ENCODE data around the gene SGPL1. TPM values are rescaled to one million over a fixed set of nuclear protein-coding genes. Genes with fewer than 3 reads are reported as not detected.

The SGPL1 gene
- total and polyA plus RNA-seq, 2 of the 8 experiments (the other 6 are each of a cell fraction or from before 2014, with no cell fraction given): 20.5 to 51.6 TPM

GRCh38 chr10:70913893-70914240 is 98.1 kb downstream of the SGPL1 start:
- H3K79me1 ChIP-seq (ENCODE audit: low read depth, low read length): no peaks in the 10 kb centered on the region
- H2BK15ac ChIP-seq (ENCODE audit: low read length): no peak overlapping the region
- H3K36me3 ChIP-seq (ENCODE audit: control insufficient read depth in 2 of 4, insufficient read depth in 4 of 4, low read length in 3 of 4): no peaks in the 10 kb centered on the region
- no peak overlapping the region; the same call in 1 of the 2 replicates for H4K8ac ChIP-seq (ENCODE audit: extremely low read depth, insufficient read depth, low read length)
- DNase-seq (ENCODE audit: low read depth in 1 of 2, low spot score in 2 of 2) (no peak), FAIRE-seq (no peak)
- H3K56ac ChIP-seq (replicated peaks; ENCODE audit: insufficient read length, low read depth, low read length): no peak overlapping the region
- H2AK5ac ChIP-seq (ENCODE audit: low read depth, low read length): no peak overlapping the region
- H4K20me1 ChIP-seq (replicated peaks in 1 of 2; ENCODE audit: control insufficient read depth in 1 of 2, insufficient read depth in 2 of 2, low read length in 2 of 2): peaks cover 0 to 2% of the 10 kb centered on the region in 2 experiments
- ChIA-PET POLR2A (ENCODE audit: partially characterized antibody) (no interaction called here), CTCF (ENCODE audit: partially characterized antibody) (interaction anchor here (5.3 to 17.0 kb wide), 2 partner anchors 10 kb away, joined by 30 to 237 read pairs; no protein-coding TSS in a partner anchor)
- H2BK5ac ChIP-seq (ENCODE audit: low read depth, low read length): no peak overlapping the region
- peaks cover 3% of the 10 kb centered on the region; the same call in 1 of the 2 replicates for H3K23me2 ChIP-seq (ENCODE audit: low read depth, low read length)
- no peaks in the 10 kb centered on the region; a peak in 1 of 7 replicates for H3K4me1 ChIP-seq (replicated peaks in 1 of 4; ENCODE audit: control insufficient read depth in 3 of 4, insufficient read depth in 4 of 4, low read length in 3 of 4)
- no peak overlapping the region for H3K4me2 ChIP-seq (ENCODE audit: insufficient read depth in 1 of 2, low read depth in 2 of 2, low read length in 2 of 2)
- no peak overlapping the region for H2BK20ac ChIP-seq (ENCODE audit: low read length)
- H3K23ac ChIP-seq (ENCODE audit: insufficient read length): no peak overlapping the region
- H3K27me3 ChIP-seq (replicated peaks in 1 of 4; ENCODE audit: control insufficient read depth in 3 of 4, extremely low read depth in 1 of 4, insufficient read depth in 3 of 4, low read length in 3 of 4): no peaks in the 10 kb centered on the region
- H2BK120ac ChIP-seq (replicated peaks; ENCODE audit: low read depth, low read length): no peak overlapping the region
- no peaks in the 10 kb centered on the region for H3K79me2 ChIP-seq (ENCODE audit: control insufficient read depth in 1 of 2, insufficient read depth in 2 of 2, low read length in 2 of 2)
- no peak overlapping the region for H4K91ac ChIP-seq (replicated peaks; ENCODE audit: insufficient read length, low read length)
- no peak overlapping the region for H3K14ac ChIP-seq (ENCODE audit: insufficient read length)
- WGBS, 2 experiments (ENCODE audit: extremely low coverage in 1 of 2, insufficient coverage in 1 of 2, insufficient read length in 1 of 2, insufficient replicate concordance in 2 of 2, low coverage in 1 of 2, low lambda C conversion rate in 2 of 2, missing lambda C conversion rate in 1 of 2): 84% methylated on average over 3 of the region's 3 CpGs; no CpG with 5 or more reads in 1 of the 2 experiments
- no peak overlapping the region for H4K5ac ChIP-seq (ENCODE audit: insufficient read length, low read depth, low read length)
- no peak overlapping the region for H3K9ac ChIP-seq (replicated peaks in 1 of 4; ENCODE audit: extremely low read depth in 1 of 4, low read depth in 3 of 4, low read length in 3 of 4)
- H3K4me3 ChIP-seq (ENCODE audit: extremely low read depth in 1 of 4, insufficient read depth in 2 of 4, low read depth in 3 of 4, low read length in 4 of 4): no peak overlapping the region
- H2AFZ ChIP-seq (ENCODE audit: low read length): no peak overlapping the region
- H3K9me3 ChIP-seq (ENCODE audit: insufficient read depth in 2 of 2, low read depth in 1 of 2, low read length in 1 of 2): no peaks in the 10 kb centered on the region
- H3K4ac ChIP-seq (replicated peaks; ENCODE audit: insufficient read length, low read depth, low read length): no peak overlapping the region
- H3K27ac ChIP-seq (ENCODE audit: low read depth, low read length): no peak overlapping the region
- H3K18ac ChIP-seq (ENCODE audit: extremely low read depth, low read length): no peak overlapping the region
- no peak overlapping the region for H2BK12ac ChIP-seq (ENCODE audit: low read depth, low read length)
- TF ChIP-seq HDAC2 (IDR thresholded peaks at IDR 0.05; ENCODE audit: borderline replicate concordance in 1 of 2, low read depth in 2 of 2, low read length in 2 of 2): no peak
- TF ChIP-seq CHD1 (IDR thresholded peaks at IDR 0.05; ENCODE audit: low read depth, low read length): no peak
- TF ChIP-seq USF2 (IDR thresholded peaks at IDR 0.05; ENCODE audit: low read length): no peak
- TF ChIP-seq ZNF274 (IDR thresholded peaks at IDR 0.05; ENCODE audit: borderline replicate concordance, extremely low read depth, low read length): no peak
- no peak for TF ChIP-seq CEBPB (IDR thresholded peaks at IDR 0.05; ENCODE audit: low read depth, low read length)
- no peak for TF ChIP-seq EZH2 (IDR thresholded peaks at IDR 0.05; ENCODE audit: low read depth, low read length, severe bottlenecking)
- TF ChIP-seq BCL11A (IDR thresholded peaks at IDR 0.05; ENCODE audit: low read depth in 2 of 2, low read length in 2 of 2): no peak
- no peak for TF ChIP-seq SP2 (IDR thresholded peaks at IDR 0.05; ENCODE audit: low read length)
- TF ChIP-seq RNF2 (IDR thresholded peaks at IDR 0.05; ENCODE audit: borderline replicate concordance, low read depth, low read length, missing control alignments, poor library complexity, severe bottlenecking): no peak
- no peak for TF ChIP-seq KDM5A (IDR thresholded peaks at IDR 0.05; ENCODE audit: low read length)
